Coronary artery (tissue), 2 donors: ENCODE data around the gene PLK2.

Experiments used
- DNase-seq: peaks from one replicate; pipeline ENCODE4 v3.0.0-alpha.2; 2017; ENCODE audit warnings: low spot score
- H3K27ac ChIP-seq, 2 donors: fragments of 200-600 bp; sonication (generic); one replicate each; pipeline ENCODE4 v1.5.1; 2016 to 2019
- H3K4me3 ChIP-seq: fragments of 200-600 bp; sonication (generic); 2 replicates; pipeline ENCODE4 v1.5.1; 2016; ENCODE audit warnings: mild to moderate bottlenecking, moderate library complexity
- TF ChIP-seq, protein P1 (sequence below): fragments of 200-600 bp; sonication (generic); IDR thresholded peaks from one replicate; pipeline ENCODE4 v1.5.1; 2019; ENCODE audit warnings: antibody characterized with exemption

The PLK2 gene

DNA sequence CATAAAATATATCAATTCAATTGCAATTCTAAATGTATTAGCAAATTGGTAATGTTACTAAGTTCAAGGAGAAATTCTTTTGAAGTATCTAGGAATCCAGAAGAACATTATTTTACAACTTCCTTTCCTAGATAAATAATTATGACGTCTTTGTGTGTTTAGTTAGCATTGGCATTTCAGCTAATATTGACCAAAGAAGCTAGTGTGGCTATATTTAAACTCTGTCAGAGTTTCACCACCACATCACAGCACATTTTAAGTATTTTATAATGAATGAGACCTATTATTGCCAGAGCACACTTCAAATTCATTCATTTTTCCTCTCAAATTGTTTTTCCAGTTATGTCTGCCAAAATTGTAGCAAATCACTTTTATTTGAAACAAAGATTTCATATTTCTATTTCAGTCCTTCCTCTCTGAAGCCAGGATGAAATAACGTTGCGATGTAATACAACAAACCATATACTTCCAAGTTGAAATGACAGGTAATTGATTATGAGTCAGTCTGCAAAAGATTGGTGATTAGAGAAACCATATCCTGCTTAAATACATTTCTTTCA lies 18.9 kb downstream of the PLK2 start:
- no peak overlapping the region for H3K27ac ChIP-seq
- DNase-seq: no peak
- H3K4me3 ChIP-seq: no peak overlapping the region
- TF ChIP-seq, protein P1, sequence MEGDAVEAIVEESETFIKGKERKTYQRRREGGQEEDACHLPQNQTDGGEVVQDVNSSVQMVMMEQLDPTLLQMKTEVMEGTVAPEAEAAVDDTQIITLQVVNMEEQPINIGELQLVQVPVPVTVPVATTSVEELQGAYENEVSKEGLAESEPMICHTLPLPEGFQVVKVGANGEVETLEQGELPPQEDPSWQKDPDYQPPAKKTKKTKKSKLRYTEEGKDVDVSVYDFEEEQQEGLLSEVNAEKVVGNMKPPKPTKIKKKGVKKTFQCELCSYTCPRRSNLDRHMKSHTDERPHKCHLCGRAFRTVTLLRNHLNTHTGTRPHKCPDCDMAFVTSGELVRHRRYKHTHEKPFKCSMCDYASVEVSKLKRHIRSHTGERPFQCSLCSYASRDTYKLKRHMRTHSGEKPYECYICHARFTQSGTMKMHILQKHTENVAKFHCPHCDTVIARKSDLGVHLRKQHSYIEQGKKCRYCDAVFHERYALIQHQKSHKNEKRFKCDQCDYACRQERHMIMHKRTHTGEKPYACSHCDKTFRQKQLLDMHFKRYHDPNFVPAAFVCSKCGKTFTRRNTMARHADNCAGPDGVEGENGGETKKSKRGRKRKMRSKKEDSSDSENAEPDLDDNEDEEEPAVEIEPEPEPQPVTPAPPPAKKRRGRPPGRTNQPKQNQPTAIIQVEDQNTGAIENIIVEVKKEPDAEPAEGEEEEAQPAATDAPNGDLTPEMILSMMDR: no peak

DNA sequence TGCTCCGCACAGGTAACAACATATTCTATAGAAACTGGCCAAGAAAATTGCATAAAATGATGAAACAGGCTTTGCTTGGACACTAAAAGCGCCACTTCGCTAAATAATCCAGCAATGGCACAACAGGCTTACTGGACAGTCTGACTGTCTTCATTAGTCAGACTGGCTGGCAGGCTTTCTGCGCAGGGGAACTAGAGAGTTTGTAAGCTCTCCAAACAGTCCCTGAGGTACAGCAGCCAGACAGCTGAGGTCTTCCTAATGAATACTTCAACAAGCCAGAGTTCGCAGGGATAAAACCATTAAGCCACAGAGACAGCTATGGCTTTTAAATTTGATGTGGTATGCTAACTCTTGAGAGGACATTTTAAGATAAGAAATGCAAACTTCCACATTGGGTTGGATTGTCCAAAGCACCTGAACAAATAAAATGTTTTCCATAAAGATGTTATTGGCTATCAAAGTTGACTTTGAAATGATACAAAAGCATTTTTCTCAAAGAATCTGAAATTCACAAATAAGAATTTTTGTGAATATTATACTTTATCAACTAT lies 20.7 kb downstream of the PLK2 start:
- H3K4me3 ChIP-seq: no peak overlapping the region
- DNase-seq: no peak
- no peak overlapping the region for H3K27ac ChIP-seq
- TF ChIP-seq, protein P1: no peak

DNA sequence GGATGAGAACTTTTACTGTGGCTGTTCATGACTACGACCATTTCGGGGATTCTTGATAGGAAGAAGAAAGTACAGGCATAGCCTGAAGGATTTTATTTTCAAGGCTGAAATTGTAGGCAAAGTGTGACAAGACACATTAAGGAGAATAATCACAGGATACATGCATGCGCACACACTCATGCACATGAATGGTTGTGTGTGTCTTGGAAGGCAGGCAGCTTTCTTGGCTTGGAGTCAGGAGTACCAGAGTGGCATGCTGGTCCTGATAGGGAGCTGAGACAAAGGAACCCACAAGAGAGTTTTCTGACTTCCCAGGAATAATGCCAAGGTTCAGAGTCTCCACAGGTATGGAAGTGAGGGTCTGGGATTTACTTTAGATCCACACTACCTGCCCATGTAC lies 22.2 kb downstream of the PLK2 start:
- DNase-seq: no peak
- TF ChIP-seq, protein P1: no peak
- Histone ChIP-seq H3K4me3 (no peak overlapping the region), H3K27ac (no peak overlapping the region)

DNA sequence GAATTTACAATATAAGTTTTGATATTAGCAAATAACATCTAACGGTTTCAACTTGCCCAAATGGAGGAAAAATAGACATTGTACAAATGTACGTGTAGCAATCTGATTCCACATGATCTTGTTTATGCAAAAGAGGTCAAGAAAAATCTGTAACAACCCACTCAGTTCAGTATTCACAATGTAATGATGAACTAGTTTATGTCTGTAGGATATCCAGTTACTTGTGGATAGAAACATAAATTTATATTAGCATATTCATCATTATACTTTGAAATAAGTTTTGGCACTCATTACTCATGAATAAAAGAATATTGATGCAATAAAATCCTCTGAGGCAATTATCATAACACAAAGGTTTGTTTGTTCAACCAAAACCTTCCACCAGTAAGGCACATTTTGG lies 28.1 kb downstream of the PLK2 start:
- H3K4me3 ChIP-seq: no peak overlapping the region
- TF ChIP-seq, protein P1: no peak
- DNase-seq: no peak
- no peak overlapping the region for H3K27ac ChIP-seq

DNA sequence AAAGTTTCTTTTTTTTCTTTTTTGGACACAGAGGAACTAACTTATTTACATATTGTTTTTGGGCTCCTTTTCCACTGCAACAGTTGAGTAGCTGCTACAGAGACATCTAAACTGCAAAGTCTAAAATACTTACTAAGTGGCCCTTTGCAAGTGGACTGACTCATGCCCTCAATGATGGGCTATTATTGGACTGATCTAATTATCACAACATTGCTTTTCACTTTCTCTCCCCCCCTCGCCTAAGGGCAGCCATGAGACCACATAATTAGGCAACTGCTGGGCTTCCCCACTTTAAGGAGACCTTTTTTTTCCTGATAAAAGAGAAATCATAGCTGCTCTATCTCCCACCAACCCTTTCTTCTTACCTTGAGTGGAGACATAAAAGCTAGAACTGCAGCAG lies 47.0 kb downstream of the PLK2 start:
- no peak overlapping the region for H3K4me3 ChIP-seq
- TF ChIP-seq, protein P1: no peak
- DNase-seq: no peak
- no peak overlapping the region for H3K27ac ChIP-seq

DNA sequence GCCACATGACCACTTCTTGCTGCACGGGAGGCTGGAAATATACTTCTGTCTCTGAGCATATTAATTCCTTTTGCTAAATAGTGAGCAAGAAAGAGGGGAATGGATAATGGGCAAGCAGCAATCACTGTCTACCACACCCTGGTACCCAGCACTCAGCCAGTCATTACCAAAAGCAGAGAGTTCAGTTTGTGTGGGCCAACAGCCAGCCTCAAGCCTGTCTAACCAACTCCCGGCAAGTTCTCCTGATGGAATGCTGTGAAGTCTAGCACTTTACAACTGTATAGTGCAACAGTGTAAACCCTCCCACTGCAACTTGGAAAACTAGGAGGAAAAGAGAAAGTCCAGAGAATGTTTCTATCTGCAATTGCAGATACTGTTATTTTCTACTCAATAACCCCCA lies 47.8 kb downstream of the PLK2 start:
- Histone ChIP-seq H3K4me3 (no peak overlapping the region), H3K27ac (no peak overlapping the region)
- DNase-seq: no peak
- TF ChIP-seq, protein P1: no peak

DNA sequence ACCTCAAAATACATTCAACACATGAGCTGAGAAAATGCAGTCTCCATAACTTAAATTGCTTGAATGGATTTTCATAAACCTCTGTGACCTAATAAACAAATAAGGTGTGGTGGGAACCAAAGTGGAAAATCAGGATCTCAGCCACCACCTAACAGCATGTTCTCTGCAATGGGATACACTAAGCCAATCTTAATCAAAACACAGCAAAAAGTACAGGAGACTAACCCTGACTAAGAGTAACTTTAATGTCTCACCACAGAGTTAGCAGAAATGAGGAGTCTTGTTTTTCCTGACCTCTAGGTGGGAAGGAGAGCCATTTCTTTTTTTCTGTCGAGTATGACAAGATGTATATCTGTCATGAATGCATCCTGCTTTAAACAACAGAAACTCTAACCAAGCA lies 48.5 kb downstream of the PLK2 start:
- Histone ChIP-seq H3K4me3 (no peak overlapping the region), H3K27ac (no peak overlapping the region)
- TF ChIP-seq, protein P1: no peak
- no peak for DNase-seq
